ENCODE data around the gene ITPR2.
"Not testable (repeated sequence)": the region's sequence is repeated elsewhere in the genome, so short reads cannot be mapped to it uniquely, and the experiment has no call there.

ITPR2 gene

GRCh38 chr12:26360062-26360461 lies 472.9 kb downstream of the ITPR2 start:
- DNase-seq (ENCODE audit: low read depth, low spot score) = no peak

- DNase-seq (ENCODE audit: low read depth, low spot score) = no peak
These were observed 473.4 kb downstream of the ITPR2 start for GRCh38 chr12:26359576-26359975.

- no peak for DNase-seq (ENCODE audit: low read depth, low spot score)
These were observed 474.3 kb downstream of the ITPR2 start for GRCh38 chr12:26358651-26359050.

GRCh38 chr12:26347300-26347699 lies 485.7 kb downstream of the ITPR2 start:
- DNase-seq (ENCODE audit: low read depth, low spot score) = no peak

GRCh38 chr12:26346736-26347135 lies 486.3 kb downstream of the ITPR2 start:
- DNase-seq (ENCODE audit: low read depth, low spot score) = no peak

GRCh38 chr12:26345471-26346003 lies 487.5 kb downstream of the ITPR2 start:
- no peak for DNase-seq (ENCODE audit: low read depth, low spot score)

GRCh38 chr12:26341491-26341890 lies 491.5 kb downstream of the ITPR2 start:
- DNase-seq (ENCODE audit: low read depth, low spot score) = no peak

- no peak for DNase-seq (ENCODE audit: low read depth, low spot score)
These were observed 492.3 kb downstream of the ITPR2 start for GRCh38 chr12:26340649-26341048.

- DNase-seq (ENCODE audit: low read depth, low spot score) = no peak
These were observed 493.0 kb downstream of the ITPR2 start for GRCh38 chr12:26339976-26340375.

GRCh38 chr12:26338586-26339572 lies 494.1 kb downstream of the ITPR2 start:
- no peak for DNase-seq (ENCODE audit: low read depth, low spot score)

GRCh38 chr12:26335651-26336050 lies 497.3 kb downstream of the ITPR2 start:
- DNase-seq (ENCODE audit: low read depth, low spot score) = no peak

- DNase-seq (ENCODE audit: low read depth, low spot score) = no peak
These were observed 498.3 kb downstream of the ITPR2 start for GRCh38 chr12:26334621-26335124.

GRCh38 chr12:26331960-26332359 lies 501.0 kb downstream of the ITPR2 start:
- no peak for DNase-seq (ENCODE audit: low read depth, low spot score)

- DNase-seq (ENCODE audit: low read depth, low spot score) = no peak
These were observed 501.9 kb downstream of the ITPR2 start for GRCh38 chr12:26331136-26331535.

- no peak for DNase-seq (ENCODE audit: low read depth, low spot score)
These were observed 504.9 kb downstream of the ITPR2 start for GRCh38 chr12:26327975-26328644.

- no peak for DNase-seq (ENCODE audit: low read depth, low spot score)
These were observed 509.3 kb downstream of the ITPR2 start for GRCh38 chr12:26323673-26324072.

GRCh38 chr12:26319511-26319910 lies 513.5 kb downstream of the ITPR2 start:
- DNase-seq (ENCODE audit: low read depth, low spot score) = no peak

- DNase-seq (ENCODE audit: low read depth, low spot score) = no peak
These were observed 514.3 kb downstream of the ITPR2 start for GRCh38 chr12:26318661-26319068.

- DNase-seq (ENCODE audit: low read depth, low spot score) = no peak
These were observed 514.9 kb downstream of the ITPR2 start for GRCh38 chr12:26317942-26318575.

GRCh38 chr12:26314103-26314502 lies 518.9 kb downstream of the ITPR2 start:
- not testable (repeated sequence) for DNase-seq (ENCODE audit: low read depth, low spot score)

- DNase-seq (ENCODE audit: low read depth, low spot score) = not testable (repeated sequence)
These were observed 522.5 kb downstream of the ITPR2 start for GRCh38 chr12:26310489-26310888.

GRCh38 chr12:26309634-26310033 lies 523.4 kb downstream of the ITPR2 start:
- no peak for DNase-seq (ENCODE audit: low read depth, low spot score)
